NCI-H2081 treated with DMSO at 0.1 percent for 48 hours (cell line): ENCODE measurements around the gene RBBP7.
"Not testable (repeated sequence)": the region's sequence is repeated elsewhere in the genome, so short reads cannot be mapped to it uniquely, and the experiment has no call there.

Experiments used
- DNase-seq: peaks from one replicate; lab custom pipeline; 2025; lab: John Stamatoyannopoulos, UW

RBBP7 gene

DNA sequence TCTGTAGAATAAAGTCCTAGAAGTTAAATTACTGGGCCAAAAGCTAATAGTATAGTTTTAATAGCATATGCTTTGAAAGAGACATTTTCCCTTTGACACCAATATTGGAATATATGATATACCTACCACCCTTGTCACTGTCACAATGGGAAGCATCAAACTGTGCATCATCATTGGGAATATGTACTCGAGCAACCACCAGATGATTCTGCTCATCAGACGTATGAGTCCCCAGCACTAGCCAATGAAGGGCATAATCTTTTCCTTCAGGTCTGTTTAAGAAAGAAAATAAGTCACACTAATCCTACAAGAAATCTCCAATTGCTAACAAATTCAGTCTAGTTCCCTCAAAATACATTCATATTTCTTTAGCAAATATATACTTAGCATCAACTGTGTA lies 7.3 kb downstream of the RBBP7 start:
- no peak for DNase-seq

DNA sequence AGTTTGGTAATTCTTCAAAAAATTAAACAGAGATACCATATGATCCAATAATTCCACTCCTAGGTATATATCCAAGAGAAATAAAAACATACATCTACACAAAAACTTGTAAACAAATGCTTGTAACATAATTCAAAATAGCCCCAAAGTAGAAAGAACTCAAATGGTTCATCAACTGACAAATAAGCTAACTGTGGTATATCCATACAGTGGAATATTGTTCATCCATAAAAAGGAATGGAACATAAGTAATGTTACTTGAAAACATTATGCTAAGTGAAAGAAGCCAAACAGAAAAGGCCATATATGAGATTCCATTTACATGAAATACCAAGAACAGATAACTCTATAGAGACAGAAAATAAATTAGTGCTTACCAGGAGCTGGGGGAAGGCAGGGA lies 13.4 kb downstream of the RBBP7 start:
- no peak for DNase-seq

DNA sequence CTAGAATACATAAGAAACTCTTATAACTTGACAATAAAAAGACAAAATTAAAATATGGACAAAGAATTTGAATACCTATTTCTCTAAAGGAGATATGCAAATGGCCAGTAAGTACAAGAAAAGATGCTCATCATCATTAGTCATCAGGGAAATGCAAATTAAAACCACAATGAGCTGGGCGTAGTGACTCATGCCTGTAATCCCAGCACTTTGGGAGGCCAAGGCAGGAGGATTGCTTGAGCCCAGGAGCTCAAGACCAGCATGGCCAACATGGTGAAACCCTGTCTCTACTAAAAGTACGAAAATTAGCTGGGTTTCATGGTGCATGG lies 14.1 kb downstream of the RBBP7 start:
- not testable (repeated sequence) for DNase-seq

DNA sequence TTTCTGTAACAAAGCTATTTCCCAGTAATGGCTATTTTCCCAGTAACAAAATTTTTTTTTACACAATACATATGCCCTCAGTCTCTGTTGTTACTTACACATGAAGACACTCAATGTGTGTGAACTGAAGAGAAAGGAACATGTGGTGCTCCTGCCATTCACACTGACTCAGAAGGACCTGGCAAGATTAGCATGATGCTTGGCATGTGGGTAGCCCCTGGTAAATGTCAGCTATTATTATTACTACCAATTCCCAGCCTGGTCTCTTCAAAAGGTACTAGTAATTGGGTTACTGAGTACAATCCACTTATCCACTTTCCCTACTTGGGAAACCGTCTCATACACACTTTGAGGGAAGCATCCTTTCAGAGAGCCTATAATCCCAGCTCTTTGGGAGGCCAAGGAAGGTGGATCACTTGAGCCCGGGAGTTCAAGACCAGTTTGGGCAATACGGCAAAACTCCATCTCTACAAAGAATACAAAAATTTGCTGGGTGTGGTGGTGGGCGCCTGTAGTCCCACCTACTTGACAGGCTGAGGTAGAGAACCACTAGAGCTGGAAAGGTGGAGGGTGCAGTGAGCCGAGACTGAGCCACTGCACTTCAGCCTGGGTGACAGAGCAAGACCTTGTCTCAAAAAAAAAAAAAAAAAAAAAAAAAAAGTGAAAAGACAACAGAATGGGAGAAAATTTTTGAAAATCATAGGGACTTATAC lies 14.6 kb downstream of the RBBP7 start:
- DNase-seq = no peak

GRCh38 chrX:16853537-16853936 lies 16.6 kb downstream of the RBBP7 start:
- no peak for DNase-seq

DNA sequence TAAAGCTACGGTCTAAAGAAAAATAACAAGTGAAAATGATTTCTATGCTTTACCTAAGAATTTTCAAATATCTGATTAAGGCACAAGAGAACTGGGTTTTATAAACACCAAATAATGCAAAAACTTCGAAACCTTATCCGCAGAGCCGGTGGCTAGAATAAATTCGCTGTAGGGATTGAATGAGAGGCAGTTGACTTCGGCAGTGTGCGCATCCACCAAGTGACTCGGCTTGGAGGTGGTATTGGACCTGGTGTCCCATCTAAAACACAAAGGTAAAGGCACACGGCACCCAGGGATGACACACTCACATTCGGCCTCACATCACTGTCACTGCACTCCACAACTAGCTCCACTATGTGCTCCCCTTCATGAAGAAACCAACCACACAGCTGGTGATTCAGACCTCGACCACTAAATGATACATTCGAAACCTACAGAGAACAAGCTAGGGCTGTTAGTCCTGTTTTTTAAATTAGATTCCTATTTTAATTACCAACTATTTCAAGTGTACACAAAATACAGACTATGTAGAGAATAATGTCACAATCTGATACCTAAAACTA lies 17.5 kb downstream of the RBBP7 start:
- no peak for DNase-seq

DNA sequence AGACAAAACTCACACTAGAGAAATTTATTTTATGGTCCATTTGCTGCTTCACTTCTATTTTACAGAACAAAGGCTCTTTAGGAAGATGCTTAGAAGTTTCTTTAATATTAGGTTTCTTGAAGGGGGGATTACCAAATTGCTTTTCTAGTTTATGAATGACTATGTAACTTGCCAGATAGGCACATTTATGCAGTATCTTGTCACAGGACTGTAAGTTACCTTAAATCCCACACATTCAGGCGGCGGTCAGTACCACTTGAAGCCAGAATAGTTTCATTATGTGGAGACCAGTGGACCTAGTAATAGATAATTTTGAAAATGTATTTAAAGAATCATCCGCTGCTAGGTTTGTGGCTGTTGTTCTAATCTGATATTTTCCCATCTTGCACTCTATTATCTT lies 18.3 kb downstream of the RBBP7 start:
- no peak for DNase-seq

GRCh38 chrX:16851421-16851820 lies 18.7 kb downstream of the RBBP7 start:
- no peak for DNase-seq

DNA sequence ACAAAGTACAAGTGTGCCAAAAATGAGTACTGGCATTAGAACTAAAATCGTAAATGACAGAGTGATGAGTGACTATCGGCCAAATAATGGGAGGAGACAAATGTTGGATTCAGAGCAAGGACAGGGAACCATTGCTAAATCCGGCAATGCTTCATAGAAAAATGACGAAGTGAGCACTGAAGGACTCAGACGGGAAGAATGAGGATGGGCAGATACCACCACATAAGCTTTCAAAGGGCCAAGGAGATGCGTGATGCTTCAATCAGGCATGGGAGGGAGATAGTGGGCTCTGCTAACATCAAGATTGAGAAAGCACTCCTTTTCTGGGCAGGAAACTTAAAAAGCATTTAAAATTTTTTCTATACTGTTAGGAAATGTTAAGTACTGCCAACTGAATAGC lies 21.6 kb downstream of the RBBP7 start:
- no peak for DNase-seq

DNA sequence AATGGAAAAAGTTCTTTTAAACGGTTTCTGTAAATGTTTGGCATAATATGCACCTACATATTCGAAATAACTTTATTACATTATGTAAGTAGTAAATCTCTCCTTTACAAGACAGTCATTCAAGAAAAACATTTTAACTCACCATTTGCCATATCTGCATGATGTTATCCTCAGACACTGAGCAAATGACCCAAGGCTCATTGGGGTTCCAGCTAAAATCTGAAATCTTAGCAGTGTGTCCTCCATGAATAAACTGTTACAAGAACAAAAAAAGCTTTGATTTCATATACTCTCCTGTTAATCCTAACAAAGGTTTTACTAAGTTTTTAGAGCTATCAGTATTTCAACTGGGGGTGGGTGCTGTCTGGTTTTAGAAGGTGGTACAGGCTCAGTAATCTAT lies 24.5 kb downstream of the RBBP7 start:
- DNase-seq = no peak

- DNase-seq = no peak
Measured at GRCh38 chrX:16843208-16843909, 26.8 kb downstream of the RBBP7 start.

GRCh38 chrX:16842684-16843083 lies 27.5 kb downstream of the RBBP7 start:
- DNase-seq = no peak

DNA sequence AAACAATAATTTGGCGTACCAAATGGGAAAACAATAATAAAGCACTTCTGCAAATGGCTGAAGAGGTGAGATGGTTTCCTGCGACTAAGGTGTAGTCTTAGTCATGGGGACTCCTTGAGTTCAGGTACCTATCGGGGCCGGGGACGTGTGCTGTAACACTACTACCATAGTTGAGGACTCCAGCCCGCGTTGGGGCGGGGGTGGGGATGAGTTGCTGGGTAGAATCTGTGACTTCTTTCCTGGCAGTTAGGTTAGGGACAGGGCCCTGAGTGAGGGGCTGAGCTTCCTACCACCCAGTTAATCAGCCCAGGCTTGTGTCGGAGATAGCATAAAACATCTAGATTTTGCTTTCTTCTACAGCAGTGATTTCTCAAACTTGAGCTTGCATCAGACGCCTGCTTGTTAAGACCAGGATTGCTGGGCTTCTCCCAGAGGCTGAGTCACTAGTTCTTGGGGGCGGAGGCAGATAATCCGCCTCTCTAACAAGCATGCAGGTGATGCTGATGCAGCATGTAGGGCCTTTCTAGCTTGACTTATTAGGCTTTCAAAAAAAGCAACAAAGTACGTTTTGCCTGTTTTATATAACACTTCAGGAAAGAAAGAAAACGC lies 30.2 kb downstream of the RBBP7 start:
- DNase-seq = no peak

GRCh38 chrX:16839219-16839851 lies 30.8 kb downstream of the RBBP7 start:
- DNase-seq = no peak

GRCh38 chrX:16838202-16839066 lies 31.7 kb downstream of the RBBP7 start:
- DNase-seq = no peak

GRCh38 chrX:16836371-16836770 lies 33.8 kb downstream of the RBBP7 start:
- no peak for DNase-seq

DNA sequence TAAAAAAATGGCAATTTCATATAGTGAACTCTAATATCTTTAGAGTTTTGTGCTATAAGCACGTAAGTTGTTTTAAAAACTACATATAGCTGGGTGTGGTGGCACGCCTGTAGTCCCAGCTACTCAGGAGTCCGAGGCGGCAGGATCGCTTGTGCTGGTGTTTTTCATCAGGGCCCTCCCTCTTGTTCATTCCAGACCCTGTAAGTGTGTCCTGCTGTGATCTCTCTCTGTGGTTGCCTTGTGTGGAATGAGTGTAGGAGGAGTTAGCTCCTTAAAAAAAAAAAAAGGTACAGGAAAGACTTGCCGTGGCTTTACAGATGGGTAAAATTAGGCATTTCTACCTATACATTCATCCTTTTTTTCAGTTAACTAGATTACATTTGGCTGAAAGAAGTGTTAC lies 35.4 kb downstream of the RBBP7 start:
- no peak for DNase-seq

DNA sequence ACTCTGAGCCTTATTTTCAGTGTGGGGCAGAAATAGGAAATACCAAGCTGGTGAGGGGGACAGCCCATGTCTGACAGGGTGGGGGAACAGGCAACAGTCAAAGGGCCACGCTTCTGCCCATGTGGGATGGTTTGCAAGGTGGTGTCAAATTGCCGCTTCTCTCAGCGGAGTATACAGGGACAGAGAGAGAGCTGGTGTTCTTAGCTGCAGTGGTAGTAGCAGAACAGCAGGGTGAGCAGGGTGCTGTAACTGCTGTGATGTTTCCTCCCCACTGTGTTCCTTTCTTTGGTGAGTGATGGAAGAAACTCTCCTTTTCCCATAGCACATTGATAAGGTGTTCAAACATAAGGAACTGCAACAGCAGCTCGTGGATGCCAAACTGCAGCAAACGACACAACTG lies 37.9 kb downstream of the RBBP7 start:
- no peak for DNase-seq

- DNase-seq = no peak
Measured at GRCh38 chrX:16828124-16828908, 41.8 kb downstream of the RBBP7 start.

DNA sequence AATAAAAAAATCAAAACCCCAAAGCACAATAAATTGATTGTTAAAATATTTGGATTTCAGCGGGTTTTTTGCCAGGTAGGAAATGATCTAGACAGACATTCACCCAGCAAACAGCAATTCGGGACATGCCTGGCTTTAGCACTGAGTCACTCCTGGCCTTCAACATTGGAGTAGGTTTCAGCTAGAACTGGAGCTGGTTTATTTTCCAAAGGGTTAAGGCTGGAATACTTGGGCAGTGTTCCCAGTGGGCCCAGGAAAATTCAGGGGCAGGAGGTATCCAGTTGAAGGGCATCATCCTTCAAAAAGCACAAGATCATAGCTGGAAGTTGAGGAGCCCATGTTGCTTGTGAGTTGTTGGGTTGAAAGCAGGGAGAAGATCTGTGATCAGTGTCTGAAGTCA lies 42.9 kb downstream of the RBBP7 start:
- DNase-seq = no peak

- DNase-seq = no peak
Measured at GRCh38 chrX:16826207-16826606, 44.0 kb downstream of the RBBP7 start.
